K562 (cell line): ENCODE data around the gene ITPR3. TPM values are rescaled to one million over a fixed set of nuclear protein-coding genes. Genes with fewer than 3 reads are reported as not detected.

Experiments used
- ATAC-seq: fragments of 200-7000 bp; cut with Tn5 transposase; 3 replicates; pipeline ENCODE4 v1.9.1; 2020; ENCODE audit warnings: moderate library complexity
- BruUV-seq: library from RNA; stranded (reverse); fragments of 400-500 nt; replicated peaks from 2 replicates; lab custom pipeline; 2021; lab: Mats Ljungman, UMichigan
- CTCF ChIA-PET: fragments of 300-600 bp; formaldehyde crosslinking; extraction: SDS; loops from one replicate; lab custom pipeline; 2021; ENCODE audit warnings: low intra/inter-chr PET ratio; lab: Yijun Ruan, JAX
- POLR2A ChIA-PET: fragments of 300-600, 350-650 bp; sonication (Branson Sonifier 250); formaldehyde crosslinking; extraction: SDS; loops from one replicate; lab custom pipeline; 2021; ENCODE audit warnings: antibody characterized with exemption, inconsistent platforms; lab: Yijun Ruan, JAX
- DNase-seq, 4 experiments: peaks; one replicate each; pipeline versions ENCODE4 v3.0.0 to v3.0.0-alpha.2; 2011 to 2018; ENCODE audit warnings: low spot score in 3 of 4, mixed read lengths in 3 of 4; ENCODE audit errors: extremely low read depth in 1 of 4
- FAIRE-seq: peaks from 2 replicates; lab custom pipeline; 2011; peaks lifted over from hg19 to GRCh38; lab: Jason Lieb, UNC
- H2AFZ ChIP-seq: 2 replicates; pipeline ENCODE4 v1.6.0; 2011; ENCODE audit warnings: low read depth, low read length, control low read depth, inconsistent platforms
- H3K27ac ChIP-seq: fragments of 200-600 bp; 3 replicates; pipeline ENCODE4 v1.8.0; 2011; ENCODE audit warnings: low read depth, mild to moderate bottlenecking, control low read depth, inconsistent platforms, low read length, moderate library complexity, mixed read lengths; ENCODE audit errors: extremely low read depth
- H3K27me3 ChIP-seq, 2 experiments: fragments of 300-600 bp in 1 of 2; 2 replicates in 1 of 2; 3 replicates in 1 of 2; pipeline versions ENCODE4 v1.6.0 to v1.8.0; 2011; ENCODE audit warnings: inconsistent platforms in 2 of 2, low read length in 2 of 2, mild to moderate bottlenecking in 1 of 2, mixed read lengths in 1 of 2, moderate library complexity in 1 of 2; ENCODE audit not compliant: control insufficient read depth in 2 of 2, insufficient read depth in 2 of 2
- H3K36me3 ChIP-seq: fragments of 300-600 bp; 3 replicates; pipeline ENCODE4 v1.8.0; 2011; ENCODE audit warnings: mild to moderate bottlenecking, low read length, inconsistent platforms; ENCODE audit not compliant: control insufficient read depth, insufficient read depth
- H3K4me1 ChIP-seq, 2 experiments: fragments of 200-600 bp in 1 of 2; replicated peaks in 1 of 2; 2 replicates in 1 of 2; 3 replicates in 1 of 2; pipeline versions ENCODE4 v1.5.1 to v1.8.0; 2011; ENCODE audit warnings: inconsistent platforms in 2 of 2, low read length in 2 of 2, mild to moderate bottlenecking in 1 of 2, mixed read lengths in 1 of 2, moderate library complexity in 1 of 2; ENCODE audit not compliant: control insufficient read depth in 2 of 2, insufficient read depth in 2 of 2
- H3K4me2 ChIP-seq: 2 replicates; pipeline ENCODE4 v1.6.1; 2011; ENCODE audit warnings: low read length, control low read depth, inconsistent platforms, mixed read lengths; ENCODE audit not compliant: insufficient read depth
- H3K4me3 ChIP-seq: fragments of 200-600 bp; sonication (generic), shearing (Covaris generic); 2 replicates; pipeline ENCODE4 v1.5.1; 2016; ENCODE audit warnings: control low read depth, inconsistent platforms
- H3K79me2 ChIP-seq: fragments of 200-600 bp; 3 replicates; pipeline ENCODE4 v1.8.0; 2011; ENCODE audit warnings: low read length, inconsistent platforms; ENCODE audit not compliant: control insufficient read depth, insufficient read depth
- H3K9ac ChIP-seq, 2 experiments: 2 replicates each; pipeline versions ENCODE4 v1.6.0 to v1.6.1; 2011; ENCODE audit warnings: low read depth in 2 of 2, low read length in 2 of 2, control low read depth in 1 of 2, inconsistent platforms in 1 of 2, mild to moderate bottlenecking in 1 of 2, mixed read lengths in 1 of 2; ENCODE audit not compliant: insufficient read depth in 1 of 2
- H3K9me1 ChIP-seq: one replicate; pipeline ENCODE4 v1.6.0; 2011; ENCODE audit warnings: inconsistent platforms, mild to moderate bottlenecking, low read length, moderate library complexity; ENCODE audit not compliant: control insufficient read depth, insufficient read depth
- H3K9me3 ChIP-seq: replicated peaks from 2 replicates; pipeline ENCODE4 v1.5.1; 2011; ENCODE audit warnings: low read depth, low read length, inconsistent platforms; ENCODE audit not compliant: control insufficient read depth, insufficient read depth
- H4K20me1 ChIP-seq: replicated peaks from 2 replicates; pipeline ENCODE4 v1.6.1; 2011; ENCODE audit warnings: low read length, inconsistent platforms, mixed read lengths; ENCODE audit not compliant: control insufficient read depth, insufficient read depth
- DACH1 ChIP-seq: fragments of 450-650 bp; IDR thresholded peaks from 2 replicates; pipeline ENCODE4 v1.6.1; 2018; ENCODE audit not compliant: partially characterized antibody
- RBBP5 ChIP-seq: fragments of 200-600 bp; sonication (generic); IDR thresholded peaks from 2 replicates; pipeline ENCODE4 v1.6.1; 2012; ENCODE audit warnings: borderline replicate concordance, mild to moderate bottlenecking, low read length, control low read depth, inconsistent platforms; ENCODE audit not compliant: insufficient read depth, poor library complexity, severe bottlenecking
- SNAPC5 ChIP-seq: fragments of 250-450 bp; sonication (Bioruptor Pico); IDR thresholded peaks from 2 replicates; pipeline ENCODE4 v1.8.0; 2021; ENCODE audit warnings: moderate library complexity, mild to moderate bottlenecking, inconsistent platforms
- ZC3H4 ChIP-seq: sonication (generic); formaldehyde crosslinking; IDR thresholded peaks from 2 replicates; pipeline ENCODE4 v1.9.0; 2021; ENCODE audit warnings: missing genetic modification reagents, borderline replicate concordance
- ZFP36 ChIP-seq: fragments of 150-350 bp; IDR thresholded peaks from 2 replicates; pipeline ENCODE4 v1.6.1; 2018; ENCODE audit warnings: low read length, low read depth; ENCODE audit not compliant: partially characterized antibody
- WGBS: fragments of 100-300 bp; shearing (Covaris generic); methylation state at CpG from one replicate; pipeline ENCODE4 v1.1.6; 2016; ENCODE audit warnings: low coverage, mixed read lengths; ENCODE audit not compliant: insufficient coverage; ENCODE audit errors: missing lambda C conversion rate; 5-methylcytosine and 5-hydroxymethylcytosine counted together
- in situ Hi-C: fragments of 300-500 bp; cut with MboI; formaldehyde crosslinking; loops from 4 replicates; pipeline ENCODE4 v1.15.0; 2018; ENCODE audit warnings: inconsistent platforms, mixed read lengths
- intact Hi-C: fragments of 100-400 bp; cut with micrococcal nuclease; formaldehyde crosslinking; loops from 2 replicates; pipeline ENCODE4 v1.14.2; 2022
- polyA plus RNA-seq, 8 experiments: library from polyadenylated mRNA; depleted of rRNA in 4 of 8; stranded (reverse) in 5 of 8; unstranded in 3 of 8; fragments of >200 nt; fragmentation: Nextera tagmentation in 2 of 8; fragmentation: Illumina TruSeq in 1 of 8; extraction: Ambion mirVana in 2 of 8; extraction: Trizol in 1 of 8; gene quantifications; 2 replicates each; pipeline versions ENCODE4 v1.2.1 to v1.2.3, GENCODE V29; 2011 to 2014; ENCODE audit warnings: inconsistent platforms in 1 of 8, missing spikeins in 1 of 8
- total RNA-seq, 7 experiments: library from RNA; depleted of rRNA in 6 of 7; stranded (reverse); fragments of >200 nt in 6 of 7; fragmentation: Illumina TruSeq in 2 of 7; extraction: Trizol in 2 of 7; gene quantifications; 2 replicates each; pipeline versions ENCODE4 v1.2.1 to v1.2.3, GENCODE V29; 2011 to 2021; ENCODE audit warnings: low replicate concordance in 1 of 7

ITPR3 gene
- total and polyA plus RNA-seq, 9 of the 15 experiments (the other 6 are each of a cell fraction or from before 2014, with no cell fraction given) = 0.39 to 35.7 (median 13.2) TPM

GRCh38 chr6:33683576-33684427 is 62.7 kb downstream of the ITPR3 start:
- WGBS = 82% methylated on average over 18 of the region's 19 CpGs
- Histone ChIP-seq H3K4me2 (no peak overlapping the region), H3K9me1 (no peaks in the 10 kb centered on the region), H4K20me1 (no peaks in the 10 kb centered on the region), H3K27me3 (no peaks in the 10 kb centered on the region), H3K9ac (peak overlapping the region in 1 of 2 experiments; percentile 65; a peak in 2 of 4 replicates), H3K27ac (no peak overlapping the region), H3K4me1 (peaks cover 0 to 7% of the 10 kb centered on the region in 2 experiments; a peak in 1 of 5 replicates), H3K36me3 (peaks cover 90% of the 10 kb centered on the region; the same call in 2 of the 3 replicates), H3K4me3 (no peak overlapping the region), H3K79me2 (no peaks in the 10 kb centered on the region), H3K9me3 (no peaks in the 10 kb centered on the region), H2AFZ (no peak overlapping the region)
- ChIA-PET CTCF (no interaction called here), POLR2A (interaction anchor here (1.2 to 1.5 kb wide), 2 partner anchors 11 to 17 kb away, joined by 4 to 5 read pairs; no protein-coding TSS in a partner anchor)
- ATAC-seq (no peak), FAIRE-seq (no peak), DNase-seq (no peak)
- BruUV-seq = no TSS peak
- TF ChIP-seq RBBP5 (no peak), SNAPC5 (CRISPR knock-in tag) (no peak), DACH1 (no peak), ZC3H4 (no peak), ZFP36 (peak; percentile 72)
- intact Hi-C loops = no loop called here
- in situ Hi-C loops = no loop called here
